Measurements from ENCODE around the gene CATSPERD.

DNA sequence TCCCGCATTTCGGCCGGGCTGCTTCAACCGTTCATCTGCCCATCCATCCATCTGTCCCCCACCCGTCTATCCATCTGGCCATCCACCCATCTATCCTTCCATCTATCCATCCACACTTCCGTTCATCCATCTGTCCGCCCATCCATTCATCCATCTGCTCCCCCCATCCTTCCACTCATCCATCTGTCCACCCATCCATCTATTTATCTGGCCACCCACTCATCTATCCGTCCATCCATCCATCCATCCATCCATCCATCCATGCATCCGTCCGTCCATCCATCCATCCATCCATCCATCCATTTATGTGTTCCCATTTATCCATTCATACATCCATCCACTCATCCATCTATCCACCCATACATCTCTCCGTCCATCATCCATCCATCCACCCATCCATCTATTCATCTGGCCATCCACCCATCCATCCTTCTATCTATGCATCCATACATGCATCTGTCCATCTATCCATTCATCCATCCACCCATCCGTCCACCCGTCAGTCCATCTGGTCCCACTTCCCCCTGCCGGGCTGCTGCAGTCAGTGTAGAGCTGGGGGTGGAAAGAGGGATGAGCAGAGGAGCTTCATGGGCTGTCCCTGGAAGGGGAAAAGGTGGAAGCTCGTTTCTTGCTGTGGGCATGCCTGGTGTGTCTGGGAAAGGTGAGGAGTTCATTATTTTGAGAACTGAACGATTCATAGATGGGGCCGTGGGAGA lies 38.9 kb upstream of the CATSPERD start:
- TF ChIP-seq, protein P1, sequence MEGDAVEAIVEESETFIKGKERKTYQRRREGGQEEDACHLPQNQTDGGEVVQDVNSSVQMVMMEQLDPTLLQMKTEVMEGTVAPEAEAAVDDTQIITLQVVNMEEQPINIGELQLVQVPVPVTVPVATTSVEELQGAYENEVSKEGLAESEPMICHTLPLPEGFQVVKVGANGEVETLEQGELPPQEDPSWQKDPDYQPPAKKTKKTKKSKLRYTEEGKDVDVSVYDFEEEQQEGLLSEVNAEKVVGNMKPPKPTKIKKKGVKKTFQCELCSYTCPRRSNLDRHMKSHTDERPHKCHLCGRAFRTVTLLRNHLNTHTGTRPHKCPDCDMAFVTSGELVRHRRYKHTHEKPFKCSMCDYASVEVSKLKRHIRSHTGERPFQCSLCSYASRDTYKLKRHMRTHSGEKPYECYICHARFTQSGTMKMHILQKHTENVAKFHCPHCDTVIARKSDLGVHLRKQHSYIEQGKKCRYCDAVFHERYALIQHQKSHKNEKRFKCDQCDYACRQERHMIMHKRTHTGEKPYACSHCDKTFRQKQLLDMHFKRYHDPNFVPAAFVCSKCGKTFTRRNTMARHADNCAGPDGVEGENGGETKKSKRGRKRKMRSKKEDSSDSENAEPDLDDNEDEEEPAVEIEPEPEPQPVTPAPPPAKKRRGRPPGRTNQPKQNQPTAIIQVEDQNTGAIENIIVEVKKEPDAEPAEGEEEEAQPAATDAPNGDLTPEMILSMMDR (IDR thresholded peaks at IDR 0.05 in 4 of 5, conservative IDR thresholded peaks at IDR 0.05 in 1 of 5) = no peak
- TF ChIP-seq POLR2A (IDR thresholded peaks at IDR 0.05) = no peak
